Raji (cell line): Measurements from ENCODE around the gene TUBA3C.

ENCODE experiments used
- POLR2A ChIP-seq: IDR thresholded peaks from 2 replicates; pipeline ENCODE4 v1.6.1; 2011; ENCODE audit warnings: low read depth, low read length, control low read depth; ENCODE audit not compliant: insufficient read depth

Gene TUBA3C

GRCh38 chr13:19148561-19148960 lies 33.1 kb downstream of the TUBA3C start:
- TF ChIP-seq POLR2A = no peak
